ENCODE measurements around the gene EPGN.

EPGN gene

GRCh38 chr4:74308215-74308614 lies at the start of gene EPGN:
Gene EPGN, plus strand, starts transcription at chr4:74308470. Its CDS starts 64 bp downstream, at chr4:74308534.
- no peak for DNase-seq

- no peak for DNase-seq
These were observed 49.3 kb upstream of the EPGN start for GRCh38 chr4:74258963-74259362.

GRCh38 chr4:74260036-74260435 lies 48.2 kb upstream of the EPGN start:
- DNase-seq, result no peak

GRCh38 chr4:74262522-74262921 lies 45.7 kb upstream of the EPGN start:
- no peak for DNase-seq

GRCh38 chr4:74263551-74263950 lies 44.7 kb upstream of the EPGN start:
- DNase-seq, result no peak

GRCh38 chr4:74266081-74266480 lies 42.2 kb upstream of the EPGN start:
- no peak for DNase-seq

- DNase-seq, result no peak
These were observed 40.2 kb upstream of the EPGN start for GRCh38 chr4:74267998-74268606.

- DNase-seq, result no peak
These were observed 39.6 kb upstream of the EPGN start for GRCh38 chr4:74268643-74269042.

- no peak for DNase-seq
These were observed 29.8 kb upstream of the EPGN start for GRCh38 chr4:74278490-74278889.

- no peak for DNase-seq
These were observed 28.6 kb upstream of the EPGN start for GRCh38 chr4:74279716-74280115.

GRCh38 chr4:74282926-74283325 lies 25.3 kb upstream of the EPGN start:
- no peak for DNase-seq

- DNase-seq, result no peak
These were observed 24.7 kb upstream of the EPGN start for GRCh38 chr4:74283614-74284013.

- no peak for DNase-seq
These were observed 24.2 kb upstream of the EPGN start for GRCh38 chr4:74284053-74284452.

GRCh38 chr4:74287164-74287563 lies 21.1 kb upstream of the EPGN start:
- DNase-seq, result no peak

- no peak for DNase-seq
These were observed 20.5 kb upstream of the EPGN start for GRCh38 chr4:74287791-74288190.

- no peak for DNase-seq
These were observed 16.8 kb upstream of the EPGN start for GRCh38 chr4:74291471-74291870.

GRCh38 chr4:74292111-74292870 lies 16.0 kb upstream of the EPGN start:
- no peak for DNase-seq

- DNase-seq, result no peak
These were observed 14.7 kb upstream of the EPGN start for GRCh38 chr4:74293558-74293957.

GRCh38 chr4:74294681-74295080 lies 13.6 kb upstream of the EPGN start:
- DNase-seq, result no peak

GRCh38 chr4:74297539-74297938 lies 10.7 kb upstream of the EPGN start:
- no peak for DNase-seq

- no peak for DNase-seq
These were observed 4.1 kb upstream of the EPGN start for GRCh38 chr4:74304095-74304625.

GRCh38 chr4:74305000-74305399 lies 3.3 kb upstream of the EPGN start:
- no peak for DNase-seq

- no peak for DNase-seq
These were observed 1.1 kb upstream of the EPGN start for GRCh38 chr4:74307170-74307569.

GRCh38 chr4:74309223-74309622 lies 953 bp downstream of the EPGN start:
- no peak for DNase-seq

Data from SIG-M5 (cell line).